T-helper 22 cell (primary cell): ENCODE measurements around the gene PCSK6.

ENCODE experiments used
- DNase-seq: peaks from one replicate; pipeline ENCODE4 v3.0.0-alpha.2; 2020; ENCODE audit warnings: low read depth

PCSK6 gene

DNA sequence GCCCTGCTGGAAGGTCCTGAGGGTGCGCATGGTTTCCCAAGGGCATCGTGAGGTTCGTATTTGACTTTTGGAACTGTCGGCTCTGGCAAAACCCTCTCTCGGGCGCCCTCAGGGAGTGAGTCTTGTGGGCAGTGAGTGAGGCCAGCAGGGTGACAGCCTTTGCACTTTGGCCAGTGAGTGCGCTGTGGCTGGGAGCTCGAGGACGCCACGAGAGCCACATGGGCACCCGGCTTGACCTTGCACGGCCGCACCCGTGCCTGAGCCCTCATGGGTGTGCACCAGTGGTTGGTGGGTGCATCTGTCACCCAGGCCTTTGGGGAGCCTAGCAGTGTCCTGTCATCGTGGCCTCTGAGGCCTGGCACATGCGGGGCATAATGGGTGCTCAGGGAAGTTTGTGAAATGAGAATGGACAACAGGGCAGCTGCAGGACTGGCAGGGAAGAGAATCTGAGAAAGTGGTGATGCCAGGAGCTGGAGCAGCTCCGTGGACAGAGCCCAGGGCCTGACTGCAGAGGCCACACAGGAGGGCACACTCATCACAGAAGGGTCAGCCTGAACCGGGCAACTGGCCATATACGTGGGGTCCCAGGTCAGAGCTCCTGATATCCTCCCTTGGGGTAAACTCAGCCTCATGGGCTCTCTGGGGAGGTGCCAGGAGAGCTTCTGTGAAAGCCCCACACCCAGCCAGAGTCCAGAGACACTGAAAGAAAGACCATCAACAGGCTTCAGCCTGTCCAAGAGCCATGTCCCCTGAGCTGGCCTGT, 164.1 kb downstream of the PCSK6 start:
- no peak for DNase-seq

DNA sequence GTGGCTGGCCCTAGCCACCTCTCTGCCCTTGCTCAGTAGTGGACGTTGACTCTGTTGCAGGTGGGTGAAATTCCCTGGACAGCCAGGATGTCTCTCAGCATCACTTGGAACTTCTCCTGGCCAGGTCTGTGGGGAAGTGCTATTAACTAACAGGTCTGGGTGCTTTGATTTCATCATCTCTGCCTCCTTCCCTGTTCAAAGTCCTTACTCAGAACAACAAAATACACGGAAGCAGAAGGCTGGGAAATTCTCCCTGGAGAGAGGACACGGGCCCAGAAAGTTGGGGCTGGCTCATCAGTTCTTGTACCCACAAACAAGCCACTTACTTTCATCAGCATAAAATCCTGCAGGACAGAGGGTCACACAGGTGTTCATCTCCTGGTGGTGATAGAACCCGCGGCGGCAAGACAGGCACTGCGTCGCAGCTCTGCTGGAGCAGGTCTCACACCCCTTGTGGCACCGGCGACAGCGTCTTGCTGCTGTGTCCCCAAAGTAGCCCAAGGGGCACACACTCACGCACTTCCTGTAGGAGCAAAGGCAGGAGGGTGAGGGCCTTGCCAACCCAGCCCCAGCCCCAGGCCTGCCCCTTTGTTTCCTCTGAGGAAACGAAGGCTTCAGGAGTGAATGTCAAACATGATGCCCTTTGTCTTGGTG, 164.9 kb downstream of the PCSK6 start:
- DNase-seq = no peak

DNA sequence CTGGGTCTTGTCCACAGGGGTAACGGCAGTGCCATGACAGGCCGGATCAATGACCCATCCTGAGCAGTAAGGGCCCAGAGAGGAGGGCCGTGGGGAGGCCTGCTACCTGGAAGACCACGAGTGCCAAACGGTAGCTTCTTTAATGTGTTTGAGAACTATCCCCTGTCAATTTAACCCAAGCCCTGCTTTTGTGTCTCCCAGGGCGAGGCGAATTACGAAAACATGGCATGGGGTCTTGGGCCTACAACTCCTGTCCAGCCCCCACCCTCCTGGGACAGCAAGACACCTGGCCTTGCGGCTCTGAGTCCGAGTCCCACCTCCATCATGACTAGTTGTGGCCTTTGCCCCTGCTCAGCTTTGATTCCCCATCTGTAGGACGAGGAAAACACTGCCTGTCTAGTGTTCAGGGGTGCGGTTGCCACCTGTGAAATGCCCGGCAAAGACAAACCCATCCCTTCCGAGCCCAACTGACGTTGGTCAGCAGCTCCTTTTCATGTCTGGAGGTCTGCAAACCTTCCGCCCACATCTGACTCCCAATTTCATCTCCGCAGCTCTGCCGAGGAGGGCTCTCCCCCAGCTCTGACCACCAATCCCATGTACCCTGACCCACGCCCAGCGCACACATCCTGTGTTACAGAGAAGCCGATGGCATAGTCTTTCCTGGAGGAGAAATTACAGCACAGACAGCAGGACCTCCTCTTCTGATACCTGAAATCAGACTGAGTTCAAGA, 165.5 kb downstream of the PCSK6 start:
- DNase-seq = no peak

DNA sequence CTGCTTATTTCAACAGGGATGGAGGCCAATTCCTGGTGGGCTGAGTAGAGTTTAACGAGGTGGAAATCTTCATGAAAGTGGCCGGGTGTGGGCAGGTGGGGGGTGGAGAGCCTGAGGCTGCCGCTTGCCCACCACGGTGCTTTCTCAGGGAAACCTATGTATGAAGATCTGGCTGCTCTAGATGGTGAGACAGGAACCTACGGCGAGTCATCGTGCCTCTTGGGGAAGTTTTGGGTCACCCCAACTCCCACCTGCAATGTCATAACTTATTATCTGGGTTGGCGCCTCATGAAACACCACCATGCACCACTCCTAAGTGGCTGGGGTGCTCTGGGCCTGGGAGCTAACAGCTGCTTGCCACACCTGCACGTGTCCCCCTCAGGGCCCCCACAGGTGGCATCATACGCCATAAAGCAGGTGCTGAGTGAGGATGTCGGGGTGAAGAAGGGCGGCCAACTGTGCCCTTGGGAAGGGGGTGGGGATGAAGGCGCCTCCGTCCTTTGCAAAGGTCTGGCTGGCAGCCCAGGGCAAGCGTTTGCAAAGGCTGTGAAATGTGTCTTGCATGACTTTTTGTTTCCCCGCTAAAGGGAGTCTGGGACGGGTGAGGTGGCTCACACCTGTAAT, 166.5 kb downstream of the PCSK6 start:
- no peak for DNase-seq

DNA sequence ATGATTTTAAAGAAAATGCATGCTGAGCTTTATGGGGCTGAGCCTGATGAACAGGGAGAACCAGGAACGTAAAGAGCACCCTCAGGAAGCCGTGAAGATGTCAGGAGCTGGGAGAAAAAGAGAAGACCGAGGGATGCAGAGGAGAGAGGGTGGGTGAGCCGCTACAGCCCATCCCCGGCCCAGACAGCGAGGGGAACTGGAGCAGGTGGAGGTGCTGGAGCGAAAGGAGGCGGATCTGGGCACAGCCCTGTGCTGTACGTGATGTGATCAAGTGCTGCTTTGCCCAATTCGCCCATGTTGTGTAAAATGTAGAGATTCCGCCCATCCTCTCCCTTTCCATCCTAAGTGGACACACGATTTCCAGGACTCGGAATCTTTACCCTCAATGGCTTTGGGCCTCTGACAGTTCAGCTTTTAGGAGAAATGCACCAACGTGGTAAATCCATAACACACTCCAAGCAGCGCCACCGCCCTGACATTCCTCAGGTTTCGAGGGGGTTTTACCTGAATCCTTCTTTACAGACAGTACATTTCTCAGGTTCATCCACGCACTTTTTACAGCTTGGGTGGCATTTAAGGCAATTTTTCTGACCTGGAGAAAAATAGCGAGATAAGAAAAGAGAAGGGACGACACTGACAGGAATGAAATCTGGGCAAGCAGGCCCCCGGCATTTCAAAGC, 167.4 kb downstream of the PCSK6 start:
- no peak for DNase-seq

DNA sequence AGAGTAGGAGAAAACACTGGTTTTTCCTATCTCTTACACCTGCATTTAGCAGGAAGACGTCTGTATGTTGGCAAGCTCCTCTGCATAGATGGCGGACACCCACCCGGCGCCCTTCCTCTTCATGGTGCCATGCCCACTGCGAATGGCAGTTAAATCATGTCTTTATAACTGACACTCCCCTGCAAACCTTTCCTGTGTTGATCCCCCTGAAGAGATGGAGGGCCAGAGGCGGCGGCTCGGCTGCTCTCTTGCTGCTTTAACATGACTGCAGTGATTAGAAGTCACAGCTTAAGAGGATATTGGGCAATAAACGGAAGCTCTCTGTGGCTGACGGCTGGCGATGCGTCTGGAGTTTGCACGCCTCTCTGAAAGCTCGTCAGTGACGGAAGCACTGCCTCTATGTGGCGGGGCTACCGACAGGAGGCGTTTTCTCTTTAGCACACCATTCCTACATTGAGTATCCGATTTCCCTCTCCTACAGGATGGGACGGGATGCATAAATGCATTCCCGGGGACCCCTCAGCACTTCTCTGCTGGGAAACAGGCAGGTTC, 168.9 kb downstream of the PCSK6 start:
- DNase-seq = no peak

DNA sequence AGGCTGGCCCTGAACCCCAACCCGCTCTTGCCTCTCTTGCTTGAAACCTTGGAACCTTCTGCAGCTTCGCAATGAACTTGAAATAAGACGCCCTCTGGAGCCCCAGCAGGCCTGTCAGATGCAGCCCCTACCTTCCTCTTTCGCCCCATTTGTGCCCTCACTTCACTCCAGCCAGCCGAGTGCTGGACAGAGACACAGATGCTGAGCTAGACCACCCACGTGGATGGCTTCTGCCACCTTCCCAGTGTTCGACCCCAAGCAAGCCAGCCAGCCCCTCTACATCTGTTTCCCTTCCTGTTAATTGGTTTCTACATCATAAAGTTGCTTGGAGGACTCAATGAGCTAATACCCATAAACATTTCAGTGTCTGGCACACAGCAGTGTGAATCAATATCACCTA, 170.7 kb downstream of the PCSK6 start:
- no peak for DNase-seq

DNA sequence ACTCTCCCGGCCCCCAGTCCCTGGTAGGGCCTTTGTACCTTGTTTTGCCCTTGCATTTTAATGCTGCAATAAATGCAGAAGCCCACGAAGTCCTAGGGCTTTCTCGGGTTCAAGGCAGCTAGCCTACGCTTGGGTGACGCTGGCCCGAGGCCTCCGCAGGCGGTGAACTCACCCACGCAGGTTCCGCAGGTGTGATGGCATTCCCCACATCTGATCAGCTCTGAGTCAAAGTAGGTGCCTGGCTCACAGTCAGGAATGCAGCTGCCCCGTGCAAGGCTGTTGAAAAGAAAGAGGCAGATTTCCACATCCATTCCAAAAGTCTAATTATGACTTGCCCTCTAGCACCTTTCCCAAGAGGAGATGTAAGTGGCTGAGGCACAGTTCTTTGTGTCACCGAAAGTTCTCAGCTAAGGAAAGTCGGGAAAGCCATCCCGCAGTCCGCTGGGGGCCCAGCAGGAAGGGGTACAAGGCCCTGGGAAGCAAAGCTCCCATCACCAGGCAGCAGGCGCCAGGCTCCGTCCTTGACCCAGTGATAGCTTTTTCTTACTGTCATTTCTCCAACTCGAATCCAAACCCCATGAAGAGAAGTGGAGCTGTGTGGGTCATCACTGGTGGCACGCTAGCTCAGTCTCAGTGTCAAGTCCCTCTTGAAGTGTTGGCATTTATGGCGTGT, 171.2 kb downstream of the PCSK6 start:
- DNase-seq = no peak

DNA sequence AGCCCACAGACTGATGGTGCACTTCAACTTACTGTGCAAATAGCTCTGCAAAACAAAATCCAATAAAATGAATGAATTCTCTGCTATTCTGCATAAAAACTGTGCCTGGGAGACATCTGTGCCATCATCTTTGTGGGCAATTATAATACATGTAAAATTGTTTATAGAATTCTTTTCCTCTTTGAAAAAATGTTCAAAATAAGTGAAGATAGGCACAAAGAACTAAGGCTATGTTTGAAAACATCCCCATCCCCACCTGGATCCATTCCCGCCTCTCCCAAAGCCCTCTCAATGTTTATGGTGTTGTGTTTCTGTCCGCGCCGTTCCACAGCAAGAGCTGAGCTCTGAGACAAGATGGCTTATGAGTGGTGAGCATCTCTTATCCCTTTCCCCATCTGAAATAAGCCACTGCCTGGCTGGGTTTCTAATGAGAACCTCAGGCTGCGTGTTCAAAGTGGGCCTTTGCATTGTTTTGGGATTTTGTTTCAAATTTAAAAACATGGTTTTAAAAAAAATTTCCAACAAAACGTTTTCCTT, 172.1 kb downstream of the PCSK6 start:
- no peak for DNase-seq

DNA sequence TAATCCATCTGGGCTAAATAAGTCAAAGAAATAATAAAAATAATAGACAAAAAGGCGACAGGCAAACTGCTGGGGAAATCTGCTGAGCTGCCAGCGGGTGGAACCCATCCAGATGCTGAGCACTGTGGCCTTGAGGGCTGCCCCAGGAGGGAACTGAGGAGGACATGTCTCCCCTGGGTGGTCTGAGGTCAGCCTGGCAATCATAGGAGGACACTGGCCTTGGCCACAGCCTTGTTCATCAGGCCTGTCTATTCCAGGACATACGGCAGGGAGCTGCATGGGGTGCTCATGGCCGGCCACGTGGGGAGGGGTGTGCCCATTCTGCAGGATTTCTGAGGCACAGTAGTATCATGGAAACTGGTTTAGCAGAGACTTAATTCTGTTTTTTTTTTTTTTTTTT, 173.0 kb downstream of the PCSK6 start:
- DNase-seq = no peak

DNA sequence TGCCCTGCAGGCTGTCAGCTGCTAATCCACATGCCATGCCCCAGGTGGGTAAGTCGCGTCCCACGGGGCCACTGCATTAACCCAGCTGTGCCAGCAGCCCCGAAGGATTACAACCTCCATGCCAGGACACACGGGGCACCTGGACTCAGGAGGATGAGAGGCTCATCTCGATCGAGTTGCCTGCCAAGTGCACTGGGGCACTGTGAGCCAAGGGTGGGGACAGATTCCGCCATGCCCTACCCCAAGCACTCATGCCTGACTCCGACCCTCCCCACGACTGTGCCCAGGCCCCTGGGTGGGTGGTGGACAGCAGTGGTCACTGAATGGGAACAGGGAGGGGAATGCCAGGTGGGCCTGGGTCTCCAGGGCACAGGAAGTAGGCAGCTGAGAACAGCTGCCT, 173.8 kb downstream of the PCSK6 start:
- no peak for DNase-seq

DNA sequence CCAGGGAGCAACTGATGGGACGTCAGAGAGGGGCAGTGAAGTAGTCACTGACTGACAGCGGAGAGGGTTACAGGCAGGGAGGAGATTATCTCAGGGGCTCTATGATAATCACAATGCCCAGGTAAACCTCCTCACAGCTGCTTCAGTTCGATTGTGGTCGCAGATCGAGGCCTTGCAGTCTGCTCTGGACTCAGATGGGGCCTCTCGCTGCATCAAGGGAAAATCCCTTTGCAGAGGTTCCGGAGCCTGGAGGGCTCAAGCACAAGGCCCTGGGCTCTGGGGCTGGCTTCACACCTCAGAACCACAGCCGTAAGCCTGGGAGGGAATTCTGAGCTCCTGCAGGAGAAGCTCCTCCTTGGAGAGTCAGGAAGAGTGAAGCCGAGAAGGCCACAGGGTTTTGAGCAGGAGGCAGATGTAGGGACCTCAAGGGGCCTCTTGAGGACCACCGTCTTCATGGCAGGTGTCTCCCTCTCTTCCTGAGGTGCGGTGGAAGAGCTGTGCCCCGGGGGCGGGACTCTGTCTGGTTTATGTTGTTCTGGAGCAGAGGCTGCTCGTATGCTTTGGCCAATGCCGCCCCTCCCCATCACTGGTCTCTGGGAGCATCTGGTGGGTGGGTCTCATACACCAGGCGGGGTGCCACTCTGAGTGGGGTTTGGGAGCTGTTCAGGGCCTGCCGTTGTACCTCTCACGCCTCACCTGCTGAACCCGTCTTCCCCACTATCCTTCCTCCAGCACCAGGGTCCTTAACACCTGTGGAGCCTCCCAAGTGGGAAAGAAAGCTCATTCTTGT, 175.0 kb downstream of the PCSK6 start:
- DNase-seq = no peak

DNA sequence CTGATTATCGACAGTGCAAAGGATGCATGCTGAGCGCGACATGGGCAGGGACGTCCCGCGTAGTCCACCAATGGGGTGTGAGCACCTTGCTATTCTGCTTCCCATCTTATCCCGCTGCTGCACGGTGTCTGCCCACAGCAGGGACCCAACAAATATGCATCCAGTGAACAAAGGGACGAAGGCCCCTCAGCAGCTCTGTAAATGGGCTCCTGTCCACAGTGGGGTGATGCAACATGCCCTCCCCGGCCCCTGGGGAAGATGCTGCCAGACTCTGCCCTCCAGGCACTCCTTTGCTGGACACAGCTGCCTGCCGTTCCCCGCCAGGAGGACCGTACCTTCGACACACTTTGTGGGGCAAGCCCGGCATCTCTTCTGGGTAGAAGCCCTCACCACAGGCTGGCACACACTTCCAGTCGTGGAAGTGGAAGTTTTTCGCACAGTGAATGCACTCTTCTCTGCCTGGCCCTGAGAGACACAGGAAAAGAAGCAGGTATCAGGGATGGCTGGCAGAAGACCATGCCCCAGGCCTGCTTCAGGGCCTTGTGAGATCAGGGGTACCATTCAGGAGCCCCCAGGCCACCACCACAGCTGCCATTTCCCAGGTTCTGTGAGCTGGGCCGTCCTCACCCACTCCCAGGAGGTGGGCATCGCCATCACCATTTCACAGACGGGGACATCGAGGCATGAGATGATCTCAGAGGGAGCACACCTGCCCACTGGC, 176.3 kb downstream of the PCSK6 start:
- DNase-seq = no peak

DNA sequence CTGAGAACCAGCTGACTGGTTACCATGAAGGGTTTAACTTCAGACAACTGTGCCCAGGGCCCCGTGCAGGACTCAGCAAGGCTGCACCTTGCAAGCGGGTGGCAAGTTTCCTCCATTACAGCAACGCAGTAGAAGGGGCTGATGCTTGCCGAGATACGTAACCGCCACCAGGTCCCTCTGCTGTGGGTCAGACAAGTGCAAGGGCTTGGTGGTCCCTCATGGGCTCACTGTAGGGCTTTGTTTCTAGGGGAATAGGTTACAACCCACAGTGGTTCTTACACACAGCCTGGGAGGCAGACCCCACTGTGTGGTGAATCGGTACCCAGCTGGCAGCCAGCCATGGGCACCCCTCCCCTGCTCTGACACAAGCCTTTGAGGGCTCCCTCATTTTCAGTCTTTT, 179.0 kb downstream of the PCSK6 start:
- DNase-seq = no peak

DNA sequence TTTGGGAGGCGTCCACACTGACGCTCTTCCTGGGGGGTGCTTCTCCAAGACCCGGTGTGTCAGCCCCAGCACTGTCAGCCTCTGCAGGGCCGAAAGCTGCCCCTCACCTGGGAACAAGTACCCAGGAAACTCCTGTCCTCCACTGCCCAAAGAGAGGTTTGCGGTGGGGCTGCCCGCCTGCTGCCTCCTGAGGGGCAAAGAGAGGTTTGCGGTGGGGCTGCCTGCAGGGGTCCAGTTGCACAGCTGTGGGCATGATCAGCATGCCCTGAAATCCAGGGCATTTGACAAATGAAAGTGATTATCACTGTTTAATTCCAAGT, 179.4 kb downstream of the PCSK6 start:
- DNase-seq = no peak

DNA sequence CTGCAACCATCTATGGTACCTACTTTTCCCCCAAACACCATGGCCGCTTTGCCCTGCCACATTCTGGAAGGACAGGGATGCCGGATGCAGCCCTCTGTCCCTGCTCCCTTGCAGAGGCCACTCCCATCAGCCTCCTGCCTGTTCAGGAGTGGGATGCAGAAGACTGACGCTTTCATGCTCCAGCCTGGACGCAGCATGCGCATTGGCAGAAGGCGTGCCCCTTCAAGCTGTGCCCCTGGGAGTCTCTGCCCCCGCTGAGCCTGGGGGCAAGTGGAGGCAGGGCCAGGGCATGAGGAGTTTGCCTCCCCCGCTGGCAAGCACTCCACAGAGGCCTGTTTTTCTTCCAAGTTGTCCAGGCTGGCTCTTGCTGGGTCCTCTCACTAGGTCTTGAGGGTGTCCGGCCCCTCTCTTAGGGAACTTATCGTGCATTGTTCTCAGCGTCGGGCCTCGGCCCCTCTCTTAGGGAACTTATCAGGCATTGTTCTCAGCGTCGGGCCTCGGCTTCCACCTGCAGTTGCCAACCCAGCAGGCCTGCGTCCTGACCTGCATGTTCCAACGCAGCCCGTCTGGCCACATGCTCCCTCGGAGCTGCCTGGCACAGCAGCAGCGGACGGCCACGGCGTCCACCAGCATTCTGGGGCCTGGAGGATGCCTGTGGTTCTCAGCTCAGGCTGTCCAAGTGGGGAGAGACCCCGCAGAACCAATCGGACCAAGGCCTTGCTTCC, 179.9 kb downstream of the PCSK6 start:
- DNase-seq = no peak

DNA sequence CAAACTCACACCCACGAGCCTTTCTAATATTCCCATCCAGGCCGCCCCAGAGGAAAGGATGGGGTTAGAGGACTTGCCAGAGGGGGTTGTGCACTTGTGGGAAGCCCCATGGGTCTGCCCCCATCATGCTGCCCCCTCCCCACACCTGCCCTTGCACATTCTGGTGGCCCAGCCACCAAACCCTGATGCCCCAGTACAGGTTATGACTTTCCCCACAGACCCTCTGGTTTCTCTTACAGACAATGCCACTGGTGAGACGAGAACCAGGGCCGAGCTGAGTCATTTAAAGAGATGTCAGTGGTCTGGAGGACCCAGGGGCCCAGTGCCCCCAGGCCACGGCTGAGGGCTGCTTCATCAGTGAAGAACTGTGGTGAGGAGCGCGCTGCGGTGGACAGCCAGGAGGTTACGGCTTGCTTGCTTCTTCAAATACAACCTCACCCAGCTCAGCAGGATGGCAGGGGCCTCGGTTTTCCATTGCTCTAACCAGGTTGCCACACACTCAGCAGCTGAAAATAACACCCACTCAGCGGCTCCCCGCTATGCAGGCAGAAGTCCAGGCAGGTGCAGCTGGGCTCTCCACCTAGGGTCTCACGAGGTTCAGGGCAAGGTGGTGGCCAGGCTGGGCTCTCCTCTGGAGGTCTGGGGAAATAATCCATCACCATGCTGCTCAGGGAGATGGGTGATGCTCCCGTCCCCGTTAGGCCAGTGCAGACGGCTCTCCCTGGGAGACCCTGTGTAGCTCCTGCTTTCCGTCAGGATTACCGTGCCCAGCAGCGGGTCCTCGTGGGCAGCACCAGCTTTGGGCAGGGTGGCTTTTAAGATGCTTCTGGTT, 180.7 kb downstream of the PCSK6 start:
- DNase-seq = no peak
